Sigmoid colon (tissue), 7 donors: ENCODE measurements around the gene B3GAT1. TPM values are rescaled to one million over a fixed set of nuclear protein-coding genes. Genes with fewer than 3 reads are reported as not detected.

Experiments
- DNase-seq: peaks from one replicate; pipeline ENCODE4 v3.0.0-alpha.2; 2019
- H3K27ac ChIP-seq, 4 donors: fragments of 200-600 bp; sonication (generic); one replicate each; pipeline ENCODE4 v1.5.1; 2016 to 2019; ENCODE audit warnings: mild to moderate bottlenecking in 1 of 4
- H3K27me3 ChIP-seq, 3 donors: fragments of 200-600 bp; sonication (generic); one replicate each; pipeline ENCODE4 v1.5.1; 2019; ENCODE audit warnings: mild to moderate bottlenecking in 1 of 3
- H3K36me3 ChIP-seq, 4 donors: fragments of 200-600 bp; sonication (generic); one replicate each; pipeline ENCODE4 v1.5.1; 2016 to 2019
- H3K4me1 ChIP-seq, 4 donors: fragments of 200-600 bp; sonication (generic); one replicate each; pipeline ENCODE4 v1.5.1; 2017 to 2019
- H3K4me3 ChIP-seq, 4 donors: fragments of 200-600 bp; sonication (generic); one replicate each; pipeline ENCODE4 v1.5.1; 2017 to 2019; ENCODE audit warnings: mild to moderate bottlenecking in 2 of 4, moderate library complexity in 1 of 4
- H3K9me3 ChIP-seq, 4 donors: fragments of 200-600 bp in 3 of 4; sonication (generic) in 3 of 4; one replicate each; pipeline versions ENCODE4 v1.5.1 to v1.6.1; 2013 to 2019
- CTCF ChIP-seq, 4 experiments: fragments of 450-650 bp in 3 of 4; fragments of 200-600 bp in 1 of 4; IDR thresholded peaks; one replicate each; pipeline ENCODE4 v1.5.1; 2016 to 2019; ENCODE audit warnings: antibody characterized with exemption in 4 of 4, mild to moderate bottlenecking in 3 of 4, moderate library complexity in 2 of 4
- EP300 ChIP-seq, 4 donors: sonication (generic); formaldehyde crosslinking; IDR thresholded peaks; one replicate each; pipeline ENCODE4 v1.6.1; 2017; ENCODE audit warnings: antibody characterized with exemption in 4 of 4
- POLR2A ChIP-seq, 2 donors: fragments of 450-650 bp; IDR thresholded peaks; one replicate each; pipeline ENCODE4 v1.6.1; 2016; ENCODE audit warnings: antibody characterized with exemption in 2 of 2, mild to moderate bottlenecking in 2 of 2, moderate library complexity in 2 of 2
- POLR2AphosphoS5 ChIP-seq, 4 donors: sonication (generic); formaldehyde crosslinking; IDR thresholded peaks; one replicate each; pipeline ENCODE4 v1.6.1; 2017; ENCODE audit warnings: antibody characterized with exemption in 4 of 4
- WGBS, 2 donors: extraction: QIAGEN DNeasy Blood & Tissue Kit; methylation state at CpG; one replicate each; pipeline ENCODE4 v1.1.7; 2013; 5-methylcytosine and 5-hydroxymethylcytosine counted together
- intact Hi-C: fragments of 100-400 bp; cut with DNase I; formaldehyde crosslinking; loops from one replicate; pipeline ENCODE4 v1.15.1; 2023
- polyA plus RNA-seq, 3 donors: library from polyadenylated mRNA; stranded (reverse); fragments of 200-250 nt; gene quantifications; one replicate each; pipeline ENCODE4 v1.2.3, GENCODE V29; 2013
- total RNA-seq, 4 donors: library from RNA; depleted of rRNA; stranded (reverse); fragments of >200 nt; gene quantifications; one replicate each; pipeline ENCODE4 v1.1.0, GENCODE V29; 2016
- donor health status: healthy with polysubstance abuse.
- donor health status: Bipolar disorder and iron deficiency.
- donor health status: healthy.

B3GAT1 gene
- total and polyA plus RNA-seq, 7 donors, result 0.16 to 0.63 (median 0.27) TPM; not detected in 3

- Histone ChIP-seq H3K9me3 (peaks cover 0 to 7% (median 5%) of the 10 kb centered on the region in 4 donors), H3K4me1 (no peaks in the 10 kb centered on the region), H3K27ac (no peak overlapping the region), H3K4me3 (no peak overlapping the region), H3K27me3 (no peaks in the 10 kb centered on the region), H3K36me3 (no peaks in the 10 kb centered on the region)
- peak; percentile 7 for DNase-seq
- intact Hi-C loops, result no loop called here
- WGBS, 2 donors, result 90 to 93% methylated on average over 5 of the region's 5 CpGs
- TF ChIP-seq EP300 (IDR thresholded peaks at IDR 0.05) (no peak), POLR2A (IDR thresholded peaks at IDR 0.05) (no peak), CTCF (IDR thresholded peaks at IDR 0.05) (no peak), POLR2AphosphoS5 (IDR thresholded peaks at IDR 0.05) (no peak)
Measured at GRCh38 chr11:134452838-134453155, 40.8 kb upstream of the B3GAT1 start.

- TF ChIP-seq POLR2AphosphoS5 (IDR thresholded peaks at IDR 0.05), result no peak
- TF ChIP-seq EP300 (IDR thresholded peaks at IDR 0.05), result no peak
- TF ChIP-seq CTCF (IDR thresholded peaks at IDR 0.05), result no peak
- no peak for TF ChIP-seq POLR2A (IDR thresholded peaks at IDR 0.05)
- Histone ChIP-seq H3K36me3 (no peaks in the 10 kb centered on the region), H3K27ac (no peak overlapping the region), H3K4me3 (no peak overlapping the region), H3K4me1 (no peaks in the 10 kb centered on the region), H3K27me3 (no peaks in the 10 kb centered on the region), H3K9me3 (peaks cover 0 to 5% (median 4%) of the 10 kb centered on the region in 4 donors)
- peak; percentile 43 for DNase-seq
- intact Hi-C loops, result no loop called here
- 87 to 89% methylated on average over 14 of the region's 14 CpGs for WGBS, 2 donors
Measured at GRCh38 chr11:134452026-134452837, 40.2 kb upstream of the B3GAT1 start.

- DNase-seq, result peak; percentile 25
- 87 to 93% methylated on average over 7 of the region's 7 CpGs for WGBS, 2 donors
- H3K27ac ChIP-seq, result no peak overlapping the region
- H3K27me3 ChIP-seq, result peaks cover 0 to 3% (median 0%) of the 10 kb centered on the region in 3 donors
- no peak overlapping the region for H3K4me3 ChIP-seq
- intact Hi-C loops, result no loop called here
- no peaks in the 10 kb centered on the region for H3K36me3 ChIP-seq
- no peaks in the 10 kb centered on the region for H3K4me1 ChIP-seq
- no peaks in the 10 kb centered on the region for H3K9me3 ChIP-seq
- no peak for TF ChIP-seq POLR2A (IDR thresholded peaks at IDR 0.05)
- no peak for TF ChIP-seq POLR2AphosphoS5 (IDR thresholded peaks at IDR 0.05)
- TF ChIP-seq CTCF (IDR thresholded peaks at IDR 0.05), result no peak
- no peak for TF ChIP-seq EP300 (IDR thresholded peaks at IDR 0.05)
Measured at GRCh38 chr11:134450186-134450585, 38.1 kb upstream of the B3GAT1 start.

- WGBS, 2 donors, result 77 to 81% methylated on average over 7 of the region's 7 CpGs
- H3K4me1 ChIP-seq, result no peaks in the 10 kb centered on the region
- peaks cover 0 to 3% (median 0%) of the 10 kb centered on the region in 3 donors for H3K27me3 ChIP-seq
- TF ChIP-seq CTCF (IDR thresholded peaks at IDR 0.05) (no peak), POLR2A (IDR thresholded peaks at IDR 0.05) (no peak), POLR2AphosphoS5 (IDR thresholded peaks at IDR 0.05) (no peak), EP300 (IDR thresholded peaks at IDR 0.05) (no peak)
- DNase-seq, result peak; percentile 20
- no peaks in the 10 kb centered on the region for H3K36me3 ChIP-seq
- no peaks in the 10 kb centered on the region for H3K9me3 ChIP-seq
- H3K4me3 ChIP-seq, result no peak overlapping the region
- H3K27ac ChIP-seq, result no peak overlapping the region
- intact Hi-C loops, result no loop called here
Measured at GRCh38 chr11:134449713-134450112, 37.7 kb upstream of the B3GAT1 start.
